Left colon (tissue), 2 donors: ENCODE measurements around the gene PDE4B. TPM values are rescaled to one million over a fixed set of nuclear protein-coding genes. Genes with fewer than 3 reads are reported as not detected.
"Not testable (repeated sequence)": the region's sequence is repeated elsewhere in the genome, so short reads cannot be mapped to it uniquely, and the experiment has no call there.

Experiments used
- ATAC-seq: fragments of 200-7000 bp; cut with Tn5 transposase; one replicate; pipeline ENCODE4 v1.9.1; 2020; ENCODE audit warnings: mild to moderate bottlenecking, moderate library complexity
- DNase-seq, 2 donors: peaks; one replicate each; pipeline ENCODE4 v3.0.0-alpha.2; 2020
- intact Hi-C, 2 donors: fragments of 100-400 bp; cut with DNase I in 1 of 2; cut with micrococcal nuclease in 1 of 2; formaldehyde crosslinking; loops; one replicate each; pipeline versions ENCODE4 v1.11.2 to v1.14.0; 2022; cut with DNase I, micrococcal nuclease
- total RNA-seq, 2 donors: library from RNA; stranded (reverse); fragmentation: NEBNext Ultra II Directional; extraction: Animal tissue kit (Norgen Biotek cat#: 25700); gene quantifications; one replicate each; pipeline ENCODE4 v1.2.1, GENCODE V29; 2021
- donor health status: DM: no; HTN: no; CAD: no.
- donor health status: DM: yes; HTN: yes; CAD: no.

Gene PDE4B
- total RNA-seq, 2 donors from 2014 or later: 4.2 to 4.4 TPM

- ATAC-seq (no peak), DNase-seq (no peak)
- intact Hi-C loops: no loop called here
These were observed 277.5 kb downstream of the PDE4B start for GRCh38 chr1:66069976-66070876.

- no peak for DNase-seq
- intact Hi-C loops: no loop called here
- no peak for ATAC-seq
These were observed 280.7 kb downstream of the PDE4B start for GRCh38 chr1:66073388-66073787.

- ATAC-seq (no peak), DNase-seq (no peak)
- intact Hi-C loops: no loop called here
These were observed 281.5 kb downstream of the PDE4B start for GRCh38 chr1:66074147-66074546.

GRCh38 chr1:66078412-66078811, 285.7 kb downstream of the PDE4B start:
- intact Hi-C loops: no loop called here

GRCh38 chr1:66083003-66083402, 290.3 kb downstream of the PDE4B start:
- DNase-seq (no peak), ATAC-seq (no peak)
- intact Hi-C loops: no loop called here

More at GRCh38 chr1:66078412-66078811, 285.7 kb downstream of the PDE4B start:
- ATAC-seq (no peak), DNase-seq (no peak)

GRCh38 chr1:66084442-66084841, 291.7 kb downstream of the PDE4B start:
- DNase-seq: no peak
- intact Hi-C loops: no loop called here
- no peak for ATAC-seq

- ATAC-seq (no peak), DNase-seq (no peak)
- intact Hi-C loops: no loop called here
These were observed 292.9 kb downstream of the PDE4B start for GRCh38 chr1:66085600-66085999.

GRCh38 chr1:66088787-66089186, 296.1 kb downstream of the PDE4B start:
- DNase-seq (no peak), ATAC-seq (no peak)
- intact Hi-C loops: no loop called here

- ATAC-seq: no peak
- intact Hi-C loops: no loop called here
These were observed 298.3 kb downstream of the PDE4B start for GRCh38 chr1:66090859-66091457.

GRCh38 chr1:66095190-66095589, 302.5 kb downstream of the PDE4B start:
- intact Hi-C loops: no loop called here
- ATAC-seq: no peak
- no peak for DNase-seq

More at GRCh38 chr1:66090859-66091457, 298.3 kb downstream of the PDE4B start:
- no peak for DNase-seq

GRCh38 chr1:66100959-66101358, 308.3 kb downstream of the PDE4B start:
- DNase-seq, intact Hi-C loops, ATAC-seq: not testable (repeated sequence)

GRCh38 chr1:66104076-66104475, 311.4 kb downstream of the PDE4B start:
- ATAC-seq, intact Hi-C loops, DNase-seq: not testable (repeated sequence)

GRCh38 chr1:66108624-66109023, 315.9 kb downstream of the PDE4B start:
- intact Hi-C loops: no loop called here
- no peak for DNase-seq
- no peak for ATAC-seq

GRCh38 chr1:66112744-66113400, 320.2 kb downstream of the PDE4B start:
- no peak for DNase-seq
- intact Hi-C loops: no loop called here
- ATAC-seq: no peak

- intact Hi-C loops: no loop called here
- ATAC-seq (no peak), DNase-seq (no peak)
These were observed 326.5 kb downstream of the PDE4B start for GRCh38 chr1:66119148-66119547.

GRCh38 chr1:66124670-66125069, 332.0 kb downstream of the PDE4B start:
- intact Hi-C loops: no loop called here
- ATAC-seq: no peak
- DNase-seq: no peak

- DNase-seq, intact Hi-C loops, ATAC-seq: not testable (repeated sequence)
These were observed 335.9 kb downstream of the PDE4B start for GRCh38 chr1:66128641-66129040.

- intact Hi-C loops: no loop called here
- no peak for DNase-seq
- peak; percentile 84 for ATAC-seq
These were observed 339.6 kb downstream of the PDE4B start for GRCh38 chr1:66132324-66132723.

- DNase-seq: no peak
- no peak for ATAC-seq
- intact Hi-C loops: no loop called here
These were observed 341.3 kb downstream of the PDE4B start for GRCh38 chr1:66134004-66134403.

- intact Hi-C loops: no loop called here
- DNase-seq: no peak
- no peak for ATAC-seq
These were observed 342.5 kb downstream of the PDE4B start for GRCh38 chr1:66135161-66135560.
